ENCODE results near the gene CPN1. TPM values are rescaled to one million over a fixed set of nuclear protein-coding genes. Genes with fewer than 3 reads are reported as not detected.
A peak's percentile ranks its signal among the peaks of the same experiment; 100 is the strongest.

The CPN1 gene
- total RNA-seq, 2 experiments from 2014 or later, result not detected

- H3K4me3 ChIP-seq (ENCODE audit: low read length), result no peak overlapping the region
- no peaks in the 10 kb centered on the region for H3K9me3 Mint-ChIP-seq
- POLR2A ChIA-PET, result no interaction called here
- CTCF ChIA-PET, result interaction anchor here (0.7 to 1.2 kb wide), 3 partner anchors 12 to 161 kb away, joined by 3 read pairs; no protein-coding TSS in a partner anchor
- no peaks in the 10 kb centered on the region for H3K9me3 ChIP-seq (ENCODE audit: control insufficient read depth in 1 of 2, insufficient read depth in 1 of 2, low read length in 2 of 2)
- H3K4me3 Mint-ChIP-seq, result no peak overlapping the region
- no peaks in the 10 kb centered on the region for H3K27me3 ChIP-seq (ENCODE audit: control insufficient read depth in 1 of 2, insufficient read depth in 2 of 2, low read length in 2 of 2)
- peaks cover 43% of the 10 kb centered on the region for H3K4me1 Mint-ChIP-seq (ENCODE audit: low read depth)
- ATAC-seq (ENCODE audit: poor library complexity) (no peak), DNase-seq (peak in 3 of 14 experiments; percentile 32 to 55 (median 40))
- intact Hi-C loops (cut with DNase I, micrococcal nuclease), result loop anchor here in 1 of 2 experiments (10.0 kb wide), 1 partner anchor 278 kb away; the partner anchor contains the start of gene BLOC1S2
- H3K27ac Mint-ChIP-seq, result no peak overlapping the region
- H3K27me3 Mint-ChIP-seq, result no peaks in the 10 kb centered on the region
- H3K4me1 ChIP-seq (ENCODE audit: insufficient read depth, low read length), result peaks cover 13% of the 10 kb centered on the region
- H3K36me3 Mint-ChIP-seq (ENCODE audit: low read depth), result no peaks in the 10 kb centered on the region
- TF ChIP-seq CTCF (IDR thresholded peaks at IDR 0.05), result no peak
- H3K27ac ChIP-seq (ENCODE audit: low read depth in 1 of 2, low read length in 2 of 2), result no peak overlapping the region
- no peaks in the 10 kb centered on the region for H3K36me3 ChIP-seq (ENCODE audit: insufficient read depth, low read length)
These were observed 75.3 kb downstream of the CPN1 start for GRCh38 chr10:100006243-100006886.

GRCh38 chr10:100004805-100005510 is 76.7 kb downstream of the CPN1 start:
- H3K27me3 ChIP-seq (ENCODE audit: control insufficient read depth in 1 of 2, insufficient read depth in 2 of 2, low read length in 2 of 2), result no peaks in the 10 kb centered on the region
- ChIA-PET POLR2A (no interaction called here), CTCF (interaction anchor here (1.2 to 1.3 kb wide), 2 partner anchors 10 to 159 kb away, joined by 3 read pairs; no protein-coding TSS in a partner anchor)
- ATAC-seq (ENCODE audit: poor library complexity) (no peak), DNase-seq (no peak)
- H3K9me3 Mint-ChIP-seq, result no peaks in the 10 kb centered on the region
- no peak overlapping the region for H3K4me3 ChIP-seq (ENCODE audit: low read length)
- peaks cover 8% of the 10 kb centered on the region for H3K4me1 ChIP-seq (ENCODE audit: insufficient read depth, low read length)
- H3K27me3 Mint-ChIP-seq, result no peaks in the 10 kb centered on the region
- H3K36me3 ChIP-seq (ENCODE audit: insufficient read depth, low read length), result no peaks in the 10 kb centered on the region
- TF ChIP-seq CTCF (IDR thresholded peaks at IDR 0.05), result no peak
- H3K4me1 Mint-ChIP-seq (ENCODE audit: low read depth), result peaks cover 30% of the 10 kb centered on the region
- no peak overlapping the region for H3K27ac Mint-ChIP-seq
- no peaks in the 10 kb centered on the region for H3K9me3 ChIP-seq (ENCODE audit: control insufficient read depth in 1 of 2, insufficient read depth in 1 of 2, low read length in 2 of 2)
- intact Hi-C loops (cut with DNase I, micrococcal nuclease), result loop anchor here in 1 of 2 experiments (10.0 kb wide), 1 partner anchor 280 kb away; the partner anchor contains the start of gene BLOC1S2
- H3K27ac ChIP-seq (ENCODE audit: low read depth in 1 of 2, low read length in 2 of 2), result no peak overlapping the region
- H3K36me3 Mint-ChIP-seq (ENCODE audit: low read depth), result no peaks in the 10 kb centered on the region
- H3K4me3 Mint-ChIP-seq, result no peak overlapping the region

GRCh38 chr10:100000109-100000644 is 81.5 kb downstream of the CPN1 start:
- ChIA-PET CTCF (interaction anchor here (2.7 kb wide), 1 partner anchor 10 kb away, joined by 14 read pairs; the partner anchor contains the start of gene DNMBP), POLR2A (no interaction called here)
- Mint-ChIP-seq H3K4me3 (no peak overlapping the region), H3K27me3 (no peaks in the 10 kb centered on the region), H3K9me3 (no peaks in the 10 kb centered on the region), H3K27ac (no peak overlapping the region), H3K36me3 (ENCODE audit: low read depth) (no peaks in the 10 kb centered on the region), H3K4me1 (ENCODE audit: low read depth) (peaks cover 5% of the 10 kb centered on the region)
- H3K4me3 ChIP-seq (ENCODE audit: low read length), result no peak overlapping the region
- no peak for TF ChIP-seq CTCF (IDR thresholded peaks at IDR 0.05)
- intact Hi-C loops (cut with DNase I, micrococcal nuclease), result loop anchor here in 1 of 2 experiments (10.0 kb wide), 1 partner anchor 285 kb away; the partner anchor contains the start of gene BLOC1S2
- no peaks in the 10 kb centered on the region for H3K36me3 ChIP-seq (ENCODE audit: insufficient read depth, low read length)
- no peaks in the 10 kb centered on the region for H3K9me3 ChIP-seq (ENCODE audit: control insufficient read depth in 1 of 2, insufficient read depth in 1 of 2, low read length in 2 of 2)
- DNase-seq, result no peak
- ATAC-seq (ENCODE audit: poor library complexity), result no peak
- no peaks in the 10 kb centered on the region for H3K4me1 ChIP-seq (ENCODE audit: insufficient read depth, low read length)
- H3K27me3 ChIP-seq (ENCODE audit: control insufficient read depth in 1 of 2, insufficient read depth in 2 of 2, low read length in 2 of 2), result no peaks in the 10 kb centered on the region
- H3K27ac ChIP-seq (ENCODE audit: low read depth in 1 of 2, low read length in 2 of 2), result no peak overlapping the region
